Inflammatory macrophage (primary cell): ENCODE data around the gene HHLA2.

Experiments
- DNase-seq, 2 donors: peaks; one replicate each; pipeline ENCODE4 v3.0.0-alpha.2; 2020 to 2022

Gene HHLA2

GRCh38 chr3:108300103-108300849, 3.9 kb downstream of the HHLA2 start:
- DNase-seq, result no peak

- no peak for DNase-seq
Measured at GRCh38 chr3:108301695-108302404, 5.5 kb downstream of the HHLA2 start.

GRCh38 chr3:108302570-108302969, 6.2 kb downstream of the HHLA2 start:
- no peak for DNase-seq

GRCh38 chr3:108305484-108306172, 9.3 kb downstream of the HHLA2 start:
- DNase-seq, result no peak

- peak in 1 of 2 donors; percentile 5 for DNase-seq
Measured at GRCh38 chr3:108311797-108312196, 15.4 kb downstream of the HHLA2 start.

- no peak for DNase-seq
Measured at GRCh38 chr3:108312656-108313055, 16.3 kb downstream of the HHLA2 start.

GRCh38 chr3:108315767-108316301, 19.5 kb downstream of the HHLA2 start:
- DNase-seq, result no peak

- peak in 1 of 2 donors; percentile 5 for DNase-seq
Measured at GRCh38 chr3:108319428-108320082, 23.2 kb downstream of the HHLA2 start.

GRCh38 chr3:108320746-108321350, 24.5 kb downstream of the HHLA2 start:
- DNase-seq, result no peak

GRCh38 chr3:108322352-108322751, 26.0 kb downstream of the HHLA2 start:
- DNase-seq, result peak in 1 of 2 donors; percentile 10

- DNase-seq, result no peak
Measured at GRCh38 chr3:108324177-108324576, 27.8 kb downstream of the HHLA2 start.

- no peak for DNase-seq
Measured at GRCh38 chr3:108327168-108327567, 30.8 kb downstream of the HHLA2 start.

- peak; percentile 15 to 30 for DNase-seq
Measured at GRCh38 chr3:108328821-108329486, 32.6 kb downstream of the HHLA2 start.

GRCh38 chr3:108329508-108329907, 33.2 kb downstream of the HHLA2 start:
- DNase-seq, result no peak

GRCh38 chr3:108329947-108330346, 33.6 kb downstream of the HHLA2 start:
- DNase-seq, result no peak

- DNase-seq, result no peak
Measured at GRCh38 chr3:108331792-108332191, 35.4 kb downstream of the HHLA2 start.

GRCh38 chr3:108333961-108334360, 37.6 kb downstream of the HHLA2 start:
- DNase-seq, result peak in 1 of 2 donors; percentile 26

- DNase-seq, result no peak
Measured at GRCh38 chr3:108334701-108335100, 38.4 kb downstream of the HHLA2 start.

GRCh38 chr3:108338901-108339545, 42.7 kb downstream of the HHLA2 start:
- no peak for DNase-seq

- no peak for DNase-seq
Measured at GRCh38 chr3:108341911-108342310, 45.6 kb downstream of the HHLA2 start.

GRCh38 chr3:108342837-108343486, 46.6 kb downstream of the HHLA2 start:
- no peak for DNase-seq
